BLaER1 (cell line): ENCODE results near the gene IARS2.
"Not testable (repeated sequence)": the region's sequence is repeated elsewhere in the genome, so short reads cannot be mapped to it uniquely, and the experiment has no call there.

Source experiments
- H3K27ac ChIP-seq: shearing (Covaris generic); formaldehyde crosslinking; 2 replicates; pipeline ENCODE4 v1.8.1; 2022
- H3K27me3 ChIP-seq: shearing (Covaris generic); formaldehyde crosslinking; 2 replicates; pipeline ENCODE4 v1.8.1; 2022
- H3K36me3 ChIP-seq: shearing (Covaris generic); formaldehyde crosslinking; 2 replicates; pipeline ENCODE4 v1.8.1; 2022
- H3K4me1 ChIP-seq: shearing (Covaris generic); formaldehyde crosslinking; 2 replicates; pipeline ENCODE4 v1.8.1; 2022
- H3K4me2 ChIP-seq: shearing (Covaris generic); formaldehyde crosslinking; 2 replicates; pipeline ENCODE4 v1.8.1; 2022
- H3K4me3 ChIP-seq: shearing (Covaris generic); formaldehyde crosslinking; 2 replicates; pipeline ENCODE4 v1.8.1; 2022
- H3K9ac ChIP-seq: shearing (Covaris generic); formaldehyde crosslinking; 2 replicates; pipeline ENCODE4 v1.8.1; 2022
- H3K9me3 ChIP-seq: shearing (Covaris generic); formaldehyde crosslinking; 2 replicates; pipeline ENCODE4 v1.8.1; 2022
- H4K20me1 ChIP-seq: shearing (Covaris generic); formaldehyde crosslinking; 2 replicates; pipeline ENCODE4 v1.8.1; 2022
- Cebpa-rat ChIP-seq: shearing (Covaris generic); IDR thresholded peaks from 2 replicates; pipeline ENCODE4 v1.8.1; 2022

Gene IARS2

GRCh38 chr1:220160027-220160426 lies 66.1 kb downstream of the IARS2 start:
- Histone ChIP-seq H3K4me3 (no peak overlapping the region), H3K9ac (no peak overlapping the region), H3K27ac (no peak overlapping the region), H3K27me3 (no peaks in the 10 kb centered on the region), H3K4me2 (no peak overlapping the region), H3K36me3 (peaks cover 80% of the 10 kb centered on the region), H3K4me1 (no peaks in the 10 kb centered on the region), H3K9me3 (no peaks in the 10 kb centered on the region), H4K20me1 (no peaks in the 10 kb centered on the region)
- TF ChIP-seq Cebpa-rat, result no peak

- Histone ChIP-seq H3K4me3 (no peak overlapping the region), H3K4me2 (no peak overlapping the region), H3K27me3 (no peaks in the 10 kb centered on the region), H3K9me3 (no peaks in the 10 kb centered on the region), H3K9ac (no peak overlapping the region), H3K36me3 (peaks cover 80% of the 10 kb centered on the region), H4K20me1 (no peaks in the 10 kb centered on the region), H3K4me1 (no peaks in the 10 kb centered on the region), H3K27ac (no peak overlapping the region)
- TF ChIP-seq Cebpa-rat, result no peak
Measured at GRCh38 chr1:220164116-220164515, 70.2 kb downstream of the IARS2 start.

- Histone ChIP-seq H3K4me1 (no peaks in the 10 kb centered on the region), H3K36me3 (peaks cover 80% of the 10 kb centered on the region), H3K27ac (no peak overlapping the region), H3K4me3 (no peak overlapping the region), H3K9me3 (no peaks in the 10 kb centered on the region), H3K4me2 (no peak overlapping the region), H3K27me3 (no peaks in the 10 kb centered on the region), H4K20me1 (no peaks in the 10 kb centered on the region), H3K9ac (no peak overlapping the region)
- TF ChIP-seq Cebpa-rat, result no peak
Measured at GRCh38 chr1:220164517-220164916, 70.6 kb downstream of the IARS2 start.

DNA sequence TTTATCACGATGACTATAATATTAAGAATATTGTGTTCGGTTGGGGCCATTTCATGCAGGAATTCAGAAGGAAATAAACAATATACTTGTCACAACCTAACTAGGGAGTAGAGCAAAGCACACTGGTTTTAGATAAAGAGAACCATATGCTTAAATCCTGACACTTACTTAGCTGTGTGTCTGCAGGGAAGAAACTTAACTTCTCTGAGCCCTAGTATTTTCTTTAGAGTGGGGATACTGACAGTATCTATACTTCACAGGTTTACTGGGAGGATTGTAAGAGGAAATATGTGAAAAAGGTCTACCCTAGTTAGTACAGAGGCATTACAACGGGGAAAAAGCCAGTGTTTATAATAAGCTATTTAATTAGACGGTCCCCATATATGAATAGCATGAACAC lies 72.9 kb downstream of the IARS2 start:
- H3K9me3 ChIP-seq, result no peaks in the 10 kb centered on the region
- H3K4me2 ChIP-seq, result no peak overlapping the region
- H4K20me1 ChIP-seq, result no peaks in the 10 kb centered on the region
- no peak overlapping the region for H3K4me3 ChIP-seq
- no peak for TF ChIP-seq Cebpa-rat
- H3K27me3 ChIP-seq, result no peaks in the 10 kb centered on the region
- peaks cover 83% of the 10 kb centered on the region for H3K36me3 ChIP-seq
- H3K27ac ChIP-seq, result no peak overlapping the region
- no peaks in the 10 kb centered on the region for H3K4me1 ChIP-seq
- no peak overlapping the region for H3K9ac ChIP-seq

DNA sequence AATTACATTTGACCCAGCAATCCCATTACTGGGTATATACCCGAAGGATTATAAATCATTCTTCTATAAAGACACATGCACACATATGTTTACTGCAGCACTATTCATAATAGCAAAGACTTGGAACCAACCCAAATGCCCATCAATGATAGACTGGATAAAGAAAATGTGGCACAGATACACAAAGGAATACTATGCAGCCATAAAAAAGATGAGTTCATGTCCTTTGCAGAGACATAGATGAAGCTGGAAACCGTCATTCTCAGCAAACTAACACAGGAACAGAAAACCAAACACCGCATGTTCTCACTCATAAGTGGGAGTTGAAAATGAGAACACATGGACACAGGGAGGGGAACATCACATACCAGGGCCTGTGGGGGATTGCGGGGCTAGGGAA lies 76.0 kb downstream of the IARS2 start:
- H3K27ac ChIP-seq, H3K9me3 ChIP-seq, H3K4me1 ChIP-seq, H3K4me3 ChIP-seq, H3K9ac ChIP-seq, H3K4me2 ChIP-seq, H3K27me3 ChIP-seq, H4K20me1 ChIP-seq: not testable (repeated sequence)
- peaks cover 80% of the 10 kb centered on the region for H3K36me3 ChIP-seq

DNA sequence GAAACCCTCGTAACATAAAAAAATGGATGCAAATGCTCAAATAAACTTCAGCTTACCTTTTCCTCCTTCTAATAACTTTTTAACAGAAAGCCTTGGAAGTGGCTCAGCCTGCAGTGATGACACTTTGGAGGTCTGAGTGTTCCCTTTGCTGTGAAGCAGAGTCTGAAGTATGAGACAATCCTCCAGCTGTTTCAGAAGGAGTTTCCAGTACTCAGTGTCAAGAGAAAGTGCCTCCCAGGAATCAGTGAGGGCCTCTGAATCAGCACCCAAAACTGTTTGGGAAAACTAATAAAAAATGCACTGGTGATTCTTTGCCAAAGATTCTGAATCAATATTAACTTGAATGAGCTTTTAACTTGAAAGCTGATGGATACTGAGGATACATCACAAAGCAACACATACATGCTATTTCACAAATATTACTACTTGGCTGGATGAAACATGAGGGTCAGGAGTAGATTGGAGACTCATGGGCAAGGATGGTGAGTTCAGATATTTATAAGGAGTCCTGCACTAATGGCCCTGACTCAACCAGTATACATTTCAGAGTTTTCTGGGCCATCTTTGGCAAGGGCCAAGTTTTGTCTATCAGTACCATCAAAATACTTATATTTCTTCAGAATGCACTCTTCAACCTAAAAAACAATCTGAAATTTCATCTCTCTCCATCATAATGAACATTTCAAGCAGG lies 77.0 kb downstream of the IARS2 start:
- no peaks in the 10 kb centered on the region for H3K27me3 ChIP-seq
- H3K9ac ChIP-seq, result no peak overlapping the region
- peaks cover 77% of the 10 kb centered on the region for H3K36me3 ChIP-seq
- no peak overlapping the region for H3K4me3 ChIP-seq
- no peaks in the 10 kb centered on the region for H3K9me3 ChIP-seq
- no peaks in the 10 kb centered on the region for H3K4me1 ChIP-seq
- no peak overlapping the region for H3K4me2 ChIP-seq
- no peaks in the 10 kb centered on the region for H4K20me1 ChIP-seq
- H3K27ac ChIP-seq, result no peak overlapping the region
- TF ChIP-seq Cebpa-rat, result no peak

DNA sequence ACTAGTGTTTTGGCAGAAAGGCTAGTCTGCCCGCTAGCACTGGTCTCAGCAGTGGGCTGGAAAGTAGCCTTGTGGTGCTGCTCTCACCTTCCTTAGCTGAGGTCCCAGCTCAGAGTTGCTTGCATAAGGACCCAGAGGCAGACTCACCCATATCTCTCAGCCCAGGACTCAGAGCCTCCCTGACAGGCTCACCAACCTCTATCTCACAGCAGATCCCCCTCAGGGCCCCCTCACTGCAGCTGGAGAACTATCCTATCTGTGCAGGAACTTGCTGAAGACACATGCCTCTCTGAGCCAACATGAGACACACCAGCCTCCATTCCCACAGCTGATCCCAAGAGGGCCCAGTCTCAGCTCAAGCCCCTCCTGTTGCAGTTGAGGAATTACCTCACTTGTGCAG lies 82.6 kb downstream of the IARS2 start:
- no peak for TF ChIP-seq Cebpa-rat
- Histone ChIP-seq H3K36me3 (peaks cover 71% of the 10 kb centered on the region), H3K27me3 (no peaks in the 10 kb centered on the region), H3K4me1 (no peaks in the 10 kb centered on the region), H3K9me3 (no peaks in the 10 kb centered on the region; the same call in 1 of the 2 replicates), H3K4me3 (no peak overlapping the region), H4K20me1 (no peaks in the 10 kb centered on the region), H3K4me2 (no peak overlapping the region), H3K9ac (no peak overlapping the region), H3K27ac (no peak overlapping the region)

- Histone ChIP-seq H3K4me1 (no peaks in the 10 kb centered on the region), H4K20me1 (no peaks in the 10 kb centered on the region), H3K27ac (no peak overlapping the region), H3K27me3 (no peaks in the 10 kb centered on the region), H3K4me3 (no peak overlapping the region), H3K4me2 (no peak overlapping the region), H3K9me3 (no peaks in the 10 kb centered on the region; the same call in 1 of the 2 replicates), H3K9ac (no peak overlapping the region), H3K36me3 (peaks cover 65% of the 10 kb centered on the region)
- TF ChIP-seq Cebpa-rat, result no peak
Measured at GRCh38 chr1:220182111-220182510, 88.2 kb downstream of the IARS2 start.

DNA sequence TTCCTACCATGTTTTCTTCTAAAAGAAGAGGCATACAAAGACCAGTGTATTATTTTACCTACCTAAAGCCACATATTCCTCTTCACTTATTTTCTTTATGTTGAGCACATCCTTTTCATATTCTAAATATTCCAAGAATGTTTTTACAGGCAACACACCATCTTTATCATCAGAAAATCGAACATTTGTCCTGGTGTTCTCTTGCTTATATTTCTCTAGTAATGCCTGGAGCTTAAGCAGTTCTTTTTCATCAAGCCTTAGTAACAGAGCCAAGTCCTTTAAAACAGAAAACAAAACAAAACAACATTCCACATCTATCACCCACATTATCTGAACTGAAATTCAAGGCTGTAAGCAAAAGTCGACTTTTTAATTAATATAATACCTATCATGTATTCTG lies 88.7 kb downstream of the IARS2 start:
- no peak for TF ChIP-seq Cebpa-rat
- H3K27ac ChIP-seq, result no peak overlapping the region
- H3K9me3 ChIP-seq, result no peaks in the 10 kb centered on the region; the same call in 1 of the 2 replicates
- no peak overlapping the region for H3K4me3 ChIP-seq
- no peak overlapping the region for H3K9ac ChIP-seq
- H3K27me3 ChIP-seq, result no peaks in the 10 kb centered on the region
- H4K20me1 ChIP-seq, result no peaks in the 10 kb centered on the region
- peaks cover 68% of the 10 kb centered on the region for H3K36me3 ChIP-seq
- H3K4me1 ChIP-seq, result no peaks in the 10 kb centered on the region
- no peak overlapping the region for H3K4me2 ChIP-seq

- no peaks in the 10 kb centered on the region for H3K27me3 ChIP-seq
- H3K27ac ChIP-seq, result no peak overlapping the region
- H3K9ac ChIP-seq, result no peak overlapping the region
- H3K4me1 ChIP-seq, result no peaks in the 10 kb centered on the region
- no peaks in the 10 kb centered on the region; the same call in 1 of the 2 replicates for H3K9me3 ChIP-seq
- H4K20me1 ChIP-seq, result no peaks in the 10 kb centered on the region
- H3K36me3 ChIP-seq, result peaks cover 72% of the 10 kb centered on the region
- no peak overlapping the region for H3K4me2 ChIP-seq
- H3K4me3 ChIP-seq, result no peak overlapping the region
- no peak for TF ChIP-seq Cebpa-rat
Measured at GRCh38 chr1:220184506-220184905, 90.6 kb downstream of the IARS2 start.

GRCh38 chr1:220186752-220187151 lies 92.8 kb downstream of the IARS2 start:
- Histone ChIP-seq H4K20me1 (no peaks in the 10 kb centered on the region), H3K27me3 (no peaks in the 10 kb centered on the region), H3K9ac (no peak overlapping the region), H3K36me3 (peaks cover 62% of the 10 kb centered on the region), H3K4me1 (no peaks in the 10 kb centered on the region), H3K9me3 (no peaks in the 10 kb centered on the region), H3K4me3 (no peak overlapping the region), H3K27ac (no peak overlapping the region), H3K4me2 (no peak overlapping the region)
- no peak for TF ChIP-seq Cebpa-rat
